Activated T-cell treated with anti-CD3 and anti-CD28 coated beads for 1 hour (primary cell): ENCODE data around the gene CACNA2D4.
"Not testable (repeated sequence)": the region's sequence is repeated elsewhere in the genome, so short reads cannot be mapped to it uniquely, and the experiment has no call there.

Experiments used
- DNase-seq: peaks from one replicate; pipeline ENCODE4 v3.0.0-alpha.2; 2020; ENCODE audit warnings: low read depth

Gene CACNA2D4

DNA sequence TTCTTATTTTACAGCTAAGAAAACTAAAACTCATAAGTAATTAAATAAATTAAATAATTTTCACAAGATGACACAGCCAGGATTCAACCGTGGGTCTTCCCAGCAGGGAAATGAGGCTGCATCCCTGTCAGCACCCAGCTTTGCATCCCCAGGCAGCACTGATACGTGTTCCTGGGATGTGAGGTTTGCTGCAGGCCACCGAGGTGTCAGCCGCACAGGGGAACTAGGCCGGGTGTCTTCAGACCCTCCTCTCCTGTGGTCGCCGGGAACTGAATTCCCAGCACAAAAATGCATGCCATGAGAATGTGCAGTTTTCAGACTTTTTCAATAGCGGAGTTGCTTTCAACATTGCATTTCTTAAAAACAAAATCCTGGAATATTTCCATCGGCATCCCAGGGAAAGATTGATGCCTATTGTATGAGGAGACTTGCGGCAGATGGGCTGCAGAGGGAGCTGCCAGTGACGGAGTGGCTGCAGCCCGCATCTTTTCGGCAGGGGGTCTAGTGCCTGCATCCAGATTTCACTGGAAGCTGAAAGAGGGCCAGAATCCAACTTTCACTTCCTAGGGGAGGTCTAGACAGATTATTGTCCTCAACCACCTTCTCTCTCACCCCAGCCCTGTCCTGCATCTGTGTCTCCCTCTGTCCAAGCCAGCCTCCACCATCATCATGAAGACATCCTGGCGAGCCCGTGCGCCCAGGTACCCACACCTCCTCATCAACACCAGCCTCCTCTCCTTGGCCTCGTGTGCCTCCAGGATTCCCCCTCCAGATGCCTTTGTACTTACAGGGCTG, 85.5 kb downstream of the CACNA2D4 start:
- no peak for DNase-seq

DNA sequence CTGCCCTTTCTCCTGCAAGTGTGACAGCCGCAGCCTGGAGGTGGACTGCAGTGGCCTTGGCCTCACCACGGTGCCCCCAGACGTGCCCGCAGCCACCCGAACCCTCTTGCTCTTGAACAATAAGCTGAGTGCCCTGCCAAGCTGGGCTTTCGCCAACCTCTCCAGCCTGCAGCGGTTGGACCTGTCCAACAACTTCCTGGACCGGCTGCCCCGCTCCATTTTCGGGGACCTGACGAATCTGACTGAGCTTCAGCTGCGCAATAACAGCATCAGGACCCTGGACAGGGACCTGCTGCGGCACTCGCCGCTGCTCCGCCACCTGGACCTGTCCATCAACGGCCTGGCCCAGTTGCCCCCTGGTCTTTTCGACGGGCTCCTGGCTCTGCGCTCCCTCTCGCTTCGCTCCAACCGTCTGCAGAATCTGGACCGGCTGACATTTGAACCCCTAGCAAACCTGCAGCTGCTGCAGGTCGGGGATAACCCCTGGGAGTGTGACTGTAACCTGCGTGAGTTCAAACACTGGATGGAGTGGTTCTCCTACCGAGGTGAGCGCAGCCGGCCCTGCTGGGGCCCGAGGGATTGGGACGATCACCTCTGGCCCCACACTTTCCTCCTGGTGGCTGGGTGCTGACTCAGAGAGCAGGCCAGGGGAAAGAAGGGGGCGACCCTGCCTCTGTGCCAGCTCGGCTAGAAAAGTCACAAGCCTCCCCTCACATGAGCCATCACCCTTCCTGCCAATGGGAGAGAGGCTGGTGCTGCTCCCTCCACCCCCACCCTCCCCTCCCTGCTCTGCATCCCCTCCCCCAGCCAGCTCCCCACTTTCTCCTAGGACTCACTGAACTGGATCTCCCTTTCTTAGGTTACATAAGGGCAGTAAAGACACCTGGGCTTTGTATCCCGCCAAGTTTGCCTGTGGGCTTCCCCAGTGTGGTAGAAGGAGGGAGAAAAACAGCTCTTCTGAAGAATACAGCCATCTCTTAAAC, 87.2 kb downstream of the CACNA2D4 start:
- no peak for DNase-seq

- no peak for DNase-seq
These were observed 88.0 kb downstream of the CACNA2D4 start for GRCh38 chr12:1830401-1830845.

DNA sequence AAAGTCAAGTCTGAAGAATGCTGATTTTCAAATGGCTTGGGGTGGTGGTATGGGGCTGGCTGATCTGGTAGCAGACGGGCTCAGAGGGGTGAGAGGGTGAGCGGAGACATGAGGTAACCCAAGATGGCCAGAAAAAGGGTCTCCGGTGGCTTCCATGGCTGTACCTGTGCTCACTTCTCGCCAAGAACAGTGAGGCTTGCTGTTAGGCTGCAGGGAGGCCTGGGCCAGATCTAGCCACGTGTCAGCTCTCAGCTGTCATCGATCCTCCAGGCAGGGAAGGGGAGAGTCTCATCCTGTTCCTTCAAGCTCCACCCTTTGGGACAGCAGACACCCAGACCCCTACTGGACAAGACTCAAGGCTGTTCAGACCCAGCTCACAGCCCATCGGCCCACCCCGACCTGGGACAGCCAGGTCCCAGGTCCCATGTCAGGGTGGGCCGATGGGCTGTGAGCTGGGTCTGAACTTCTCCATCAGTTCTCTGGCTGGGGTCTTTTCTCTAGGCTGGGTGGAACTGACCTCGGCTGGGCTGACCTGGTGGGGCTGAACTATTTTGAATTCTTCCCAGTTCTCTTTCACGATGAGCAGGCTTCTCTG, 89.0 kb downstream of the CACNA2D4 start:
- no peak for DNase-seq

- DNase-seq: no peak
These were observed 89.6 kb downstream of the CACNA2D4 start for GRCh38 chr12:1828856-1829255.

GRCh38 chr12:1827826-1828805, 90.3 kb downstream of the CACNA2D4 start:
- DNase-seq: no peak

DNA sequence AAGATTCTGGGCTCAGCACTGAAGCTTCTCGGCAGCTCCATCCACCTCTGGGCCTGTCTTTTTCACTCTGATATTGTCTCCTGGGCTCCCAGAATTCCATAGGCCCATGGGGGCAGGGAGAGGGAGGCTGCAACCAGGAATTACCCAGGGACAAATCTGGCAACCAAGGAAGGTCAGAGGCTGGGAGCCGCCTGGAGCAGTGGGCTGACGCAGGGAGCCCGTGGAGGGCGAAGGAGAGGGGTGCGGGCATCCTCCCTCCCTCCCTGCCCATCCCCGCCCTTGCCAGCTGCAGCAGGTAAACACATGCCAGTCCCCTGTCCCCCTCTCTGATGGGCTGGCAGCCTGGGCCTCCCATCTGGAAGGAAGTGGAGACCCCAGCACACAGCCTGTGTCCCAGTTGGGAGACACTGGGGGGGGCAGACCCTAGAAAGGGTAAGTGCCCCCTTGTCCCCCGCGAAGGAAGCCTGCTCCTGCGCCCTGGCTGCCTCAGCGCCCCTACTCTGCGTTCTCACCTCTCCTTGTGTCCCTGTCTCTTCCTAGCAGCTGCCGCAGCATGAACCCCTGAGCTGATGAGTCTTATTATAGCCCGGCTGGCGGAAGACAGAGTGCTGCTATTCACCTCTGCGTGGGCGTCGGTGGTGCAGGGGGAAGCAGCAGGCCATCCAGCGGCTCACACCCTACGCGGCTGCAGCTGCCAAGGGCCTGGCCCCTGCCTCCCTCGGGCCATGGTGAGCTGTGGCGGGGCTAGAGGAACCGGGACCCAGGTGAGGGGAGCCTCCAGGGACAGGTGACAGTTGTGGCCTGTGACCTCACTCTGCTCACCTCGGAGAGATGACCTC, 91.4 kb downstream of the CACNA2D4 start:
- no peak for DNase-seq

- DNase-seq: no peak
These were observed 92.1 kb downstream of the CACNA2D4 start for GRCh38 chr12:1826401-1826800.

DNA sequence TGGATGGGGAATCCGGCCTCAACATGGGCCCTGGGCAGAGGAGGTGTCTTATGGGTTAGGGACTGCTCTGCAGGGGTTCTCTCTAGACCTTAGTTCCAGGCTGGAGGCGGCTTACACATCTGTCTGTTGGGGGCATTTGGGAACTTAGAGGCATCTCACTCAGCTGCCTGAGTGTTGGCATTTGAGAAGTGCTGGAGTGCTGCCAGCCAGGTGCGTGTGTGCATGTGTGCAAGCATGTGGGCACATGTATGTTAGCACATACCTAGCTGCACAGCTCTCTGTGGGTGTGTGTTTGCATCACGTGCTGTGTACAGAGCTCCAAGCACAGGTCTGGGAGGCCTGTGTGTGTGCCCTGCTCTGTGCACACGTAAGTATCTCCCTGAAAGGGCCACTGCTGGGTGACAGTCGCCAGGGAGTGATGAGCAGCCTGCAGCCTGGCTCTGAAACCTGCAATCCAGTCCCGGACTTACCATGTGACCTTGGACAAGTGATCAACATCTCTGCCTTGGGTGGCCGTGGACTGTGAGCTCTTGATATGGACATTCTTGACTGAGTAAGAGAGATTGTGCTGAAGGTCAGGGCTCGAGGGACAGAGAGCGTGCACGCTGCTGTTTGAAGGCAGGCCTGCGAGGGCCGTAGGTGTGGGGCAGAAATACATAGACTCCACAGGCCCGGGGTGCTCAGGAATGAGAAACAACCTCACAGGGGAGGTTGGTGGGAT, 92.9 kb downstream of the CACNA2D4 start:
- no peak for DNase-seq

DNA sequence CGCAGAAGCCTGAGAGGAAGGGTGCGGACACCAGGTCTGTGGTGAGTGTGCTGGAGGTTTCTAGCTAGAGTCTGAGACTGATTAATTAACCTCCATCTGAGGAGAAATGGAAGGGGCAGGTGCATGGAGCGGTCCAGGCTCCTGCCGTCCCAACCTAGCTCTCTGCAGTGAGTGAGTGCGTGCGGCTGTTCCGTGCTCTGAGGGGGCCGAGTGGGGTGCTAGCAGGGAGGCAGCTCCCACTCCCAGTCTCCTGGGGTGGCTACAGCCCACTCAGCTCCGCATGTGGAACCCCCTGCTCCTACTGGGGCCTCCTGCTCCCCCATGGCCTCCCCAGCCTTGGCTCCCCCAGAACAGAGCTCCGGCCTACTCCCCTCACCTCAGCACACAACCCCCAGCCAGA, 95.2 kb downstream of the CACNA2D4 start:
- no peak for DNase-seq

- DNase-seq: no peak
These were observed 95.8 kb downstream of the CACNA2D4 start for GRCh38 chr12:1822699-1823098.

- DNase-seq: no peak
These were observed 96.6 kb downstream of the CACNA2D4 start for GRCh38 chr12:1821805-1822204.

DNA sequence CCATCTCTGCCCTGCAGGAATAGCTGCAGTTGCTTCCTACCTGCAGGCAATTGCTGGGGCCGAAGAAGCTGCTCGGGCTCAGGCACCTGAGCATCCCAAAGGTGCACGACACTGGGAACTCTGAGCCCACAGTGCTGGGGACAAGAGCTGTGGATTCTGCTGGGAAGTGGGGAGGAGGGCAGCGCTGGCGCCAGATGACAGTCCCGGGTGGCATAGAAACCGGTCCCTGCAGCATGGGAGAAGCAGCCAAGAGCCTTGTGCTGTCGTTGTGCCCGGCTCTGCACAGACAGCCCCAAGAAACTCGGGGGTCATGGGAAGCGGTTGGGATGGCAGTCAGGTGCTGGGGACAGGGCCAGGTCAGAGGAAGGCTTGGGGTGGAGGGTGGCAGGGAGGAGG, 97.6 kb downstream of the CACNA2D4 start:
- DNase-seq: no peak

DNA sequence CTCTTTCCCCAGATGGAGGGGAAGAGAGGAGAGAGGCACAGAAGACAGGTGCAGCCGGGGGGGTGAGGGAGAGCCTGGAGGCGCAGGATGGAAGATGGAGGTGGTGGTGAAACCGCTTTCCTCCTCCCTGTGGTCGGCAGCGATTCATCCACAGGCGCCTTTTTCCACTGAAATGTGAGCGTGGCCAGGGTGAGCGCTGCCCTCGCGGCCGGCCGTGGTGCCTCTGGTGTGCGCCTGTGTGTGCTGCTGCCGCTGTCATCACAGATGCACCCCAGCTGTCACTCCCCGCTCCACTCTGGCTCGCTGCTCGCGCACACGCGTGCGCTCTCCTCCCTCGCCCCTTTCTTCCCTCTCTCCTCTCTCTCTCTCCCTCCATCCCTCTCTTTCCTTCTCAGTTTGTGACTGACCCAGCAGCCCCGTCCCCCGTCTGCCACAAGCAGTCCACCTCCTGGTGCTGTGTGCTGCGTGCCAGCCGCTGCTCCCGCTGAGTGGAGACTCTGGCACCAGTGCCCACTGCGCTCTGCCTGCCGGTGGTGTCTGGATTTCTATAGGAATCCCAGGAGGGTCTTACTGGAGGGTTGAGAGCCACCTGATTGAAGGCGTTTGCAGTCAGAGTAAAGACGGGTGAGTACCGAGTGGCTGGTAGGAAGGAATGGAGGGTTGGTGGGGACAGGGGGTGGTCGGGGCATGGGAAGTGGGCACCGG, 98.1 kb downstream of the CACNA2D4 start, which contains the start of gene LRTM2:
Gene LRTM2, plus strand, starts transcription at position 375 of the 705 bp plus-strand sequence. CDS start 7,584 bp downstream, outside the sequence.
- DNase-seq: no peak

- DNase-seq: no peak
These were observed 98.9 kb downstream of the CACNA2D4 start for GRCh38 chr12:1819571-1819970.

- no peak for DNase-seq
These were observed 99.4 kb downstream of the CACNA2D4 start for GRCh38 chr12:1819050-1819449.

- not testable (repeated sequence) for DNase-seq
These were observed 100.5 kb downstream of the CACNA2D4 start for GRCh38 chr12:1817928-1818327.

DNA sequence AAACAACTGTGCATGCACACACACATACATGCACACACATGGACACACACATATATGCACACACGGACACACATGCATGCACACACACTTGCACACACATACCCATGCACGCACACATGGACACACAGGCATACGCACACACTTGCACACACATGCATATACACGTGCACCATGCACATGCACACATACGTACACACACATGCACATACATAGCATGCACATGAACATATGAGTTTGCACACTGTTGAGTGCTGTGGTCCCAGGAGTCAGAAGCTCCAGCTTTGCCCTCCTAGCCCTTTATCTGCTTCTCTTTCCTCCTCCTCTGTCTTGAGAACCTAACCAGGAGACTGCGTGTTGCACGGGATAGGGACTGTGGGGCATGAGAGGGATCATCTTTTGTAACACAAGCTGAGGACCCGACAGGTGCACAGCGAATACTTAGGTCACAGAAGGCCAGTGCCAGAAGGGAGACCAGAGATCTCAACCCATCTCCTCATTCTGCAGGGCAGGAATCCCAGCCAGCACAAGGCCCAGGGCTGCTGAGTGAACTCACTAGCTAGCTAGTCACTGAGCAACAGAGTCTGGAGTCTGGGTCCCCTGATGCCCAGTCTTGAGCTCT, 101.6 kb downstream of the CACNA2D4 start:
- DNase-seq: no peak
